HG02571 (cell line): ENCODE data around the gene HAUS3.
"Not testable (repeated sequence)": the region's sequence is repeated elsewhere in the genome, so short reads cannot be mapped to it uniquely, and the experiment has no call there.

Source experiments
- ATAC-seq: cut with Tn5 transposase; IDR thresholded peaks from one replicate; pipeline ENCODE4 v1.9.1; 2021; ENCODE audit warnings: mild to moderate bottlenecking, moderate library complexity; ENCODE audit not compliant: unreplicated experiment

Gene HAUS3

GRCh38 chr4:2275546-2276251, 33.8 kb upstream of the HAUS3 start:
- ATAC-seq, result no peak

GRCh38 chr4:2275044-2275397, 33.1 kb upstream of the HAUS3 start:
- not testable (repeated sequence) for ATAC-seq

- ATAC-seq, result no peak
These were observed 32.6 kb upstream of the HAUS3 start for GRCh38 chr4:2274320-2275043.

- no peak for ATAC-seq
These were observed 31.9 kb upstream of the HAUS3 start for GRCh38 chr4:2273657-2274319.

- ATAC-seq, result no peak
These were observed 31.3 kb upstream of the HAUS3 start for GRCh38 chr4:2273221-2273620.

GRCh38 chr4:2272828-2273120, 30.9 kb upstream of the HAUS3 start:
- ATAC-seq, result no peak

GRCh38 chr4:2272026-2272827, 30.3 kb upstream of the HAUS3 start:
- ATAC-seq, result no peak

GRCh38 chr4:2271279-2272025, 29.5 kb upstream of the HAUS3 start:
- no peak for ATAC-seq

- ATAC-seq, result no peak
These were observed 28.6 kb upstream of the HAUS3 start for GRCh38 chr4:2270341-2271165.

GRCh38 chr4:2269618-2270163, 27.8 kb upstream of the HAUS3 start:
- no peak for ATAC-seq

GRCh38 chr4:2269206-2269531, 27.2 kb upstream of the HAUS3 start:
- no peak for ATAC-seq

- no peak for ATAC-seq
These were observed 26.7 kb upstream of the HAUS3 start for GRCh38 chr4:2268357-2269205.

GRCh38 chr4:2267841-2268240, 25.9 kb upstream of the HAUS3 start:
- ATAC-seq, result no peak

GRCh38 chr4:2267320-2267811, 25.4 kb upstream of the HAUS3 start:
- ATAC-seq, result no peak

- no peak for ATAC-seq
These were observed 24.9 kb upstream of the HAUS3 start for GRCh38 chr4:2266821-2267220.

GRCh38 chr4:2266181-2266580, 24.3 kb upstream of the HAUS3 start:
- no peak for ATAC-seq

GRCh38 chr4:2265113-2266110, 23.5 kb upstream of the HAUS3 start:
- ATAC-seq, result no peak
